ENCODE results near the gene CFAP157. TPM values are rescaled to one million over a fixed set of nuclear protein-coding genes. Genes with fewer than 3 reads are reported as not detected.

Gene CFAP157
- polyA plus RNA-seq, 1 experiment, result not detected

- Histone ChIP-seq H3K4me3 (ENCODE audit: low read depth, low read length) (no peak overlapping the region), H3K36me3 (ENCODE audit: control insufficient read depth, insufficient read depth, low read length) (no peaks in the 10 kb centered on the region), H3K27me3 (ENCODE audit: control insufficient read depth, insufficient read depth, low read length) (no peaks in the 10 kb centered on the region)
- ChIA-PET CTCF (interaction anchor here (0.8 kb wide), 1 partner anchor 16 kb away, joined by 4 read pairs; no protein-coding TSS in a partner anchor), POLR2A (no interaction called here)
- no peak for TF ChIP-seq CTCF (IDR thresholded peaks at IDR 0.05; ENCODE audit: insufficient read depth, low read depth, low read length)
- no peak for DNase-seq (ENCODE audit: low read depth)
Observed at GRCh38 chr9:127711226-127711701, 4.5 kb downstream of the CFAP157 start.

- H3K36me3 ChIP-seq (ENCODE audit: control insufficient read depth, insufficient read depth, low read length), result no peaks in the 10 kb centered on the region
- TF ChIP-seq CTCF (IDR thresholded peaks at IDR 0.05; ENCODE audit: insufficient read depth, low read depth, low read length), result no peak
- CTCF ChIA-PET, result interaction anchor here (0.8 to 4.6 kb wide), 2 partner anchors 17 to 23 kb away, joined by 4 to 20 read pairs; partner anchors contain the start of gene TOR2A
- DNase-seq (ENCODE audit: low read depth), result no peak
- no peak overlapping the region for H3K4me3 ChIP-seq (ENCODE audit: low read depth, low read length)
- POLR2A ChIA-PET, result no interaction called here
- no peaks in the 10 kb centered on the region for H3K27me3 ChIP-seq (ENCODE audit: control insufficient read depth, insufficient read depth, low read length)
Observed at GRCh38 chr9:127711831-127712274, 5.1 kb downstream of the CFAP157 start.

GRCh38 chr9:127712371-127712770 lies 5.6 kb downstream of the CFAP157 start:
- H3K27me3 ChIP-seq (ENCODE audit: control insufficient read depth, insufficient read depth, low read length), result no peaks in the 10 kb centered on the region
- POLR2A ChIA-PET, result no interaction called here
- TF ChIP-seq CTCF (IDR thresholded peaks at IDR 0.05; ENCODE audit: insufficient read depth, low read depth, low read length), result no peak
- no peak for DNase-seq (ENCODE audit: low read depth)
- CTCF ChIA-PET, result interaction anchor here (4.6 kb wide), 1 partner anchor 22 kb away, joined by 20 read pairs; the partner anchor contains the start of gene TOR2A
- H3K36me3 ChIP-seq (ENCODE audit: control insufficient read depth, insufficient read depth, low read length), result no peaks in the 10 kb centered on the region
- no peak overlapping the region for H3K4me3 ChIP-seq (ENCODE audit: low read depth, low read length)

- H3K4me3 ChIP-seq (ENCODE audit: low read depth, low read length), result no peak overlapping the region
- ChIA-PET CTCF (interaction anchor here (1.5 to 4.6 kb wide), 2 partner anchors 12 to 22 kb away, joined by 4 to 20 read pairs; partner anchors contain the start of gene TOR2A), POLR2A (no interaction called here)
- DNase-seq (ENCODE audit: low read depth), result no peak
- no peak for TF ChIP-seq CTCF (IDR thresholded peaks at IDR 0.05; ENCODE audit: insufficient read depth, low read depth, low read length)
- H3K36me3 ChIP-seq (ENCODE audit: control insufficient read depth, insufficient read depth, low read length), result no peaks in the 10 kb centered on the region
- no peaks in the 10 kb centered on the region for H3K27me3 ChIP-seq (ENCODE audit: control insufficient read depth, insufficient read depth, low read length)
Observed at GRCh38 chr9:127712867-127713266, 6.1 kb downstream of the CFAP157 start.

GRCh38 chr9:127714020-127714750 lies 7.4 kb downstream of the CFAP157 start:
- no peak for DNase-seq (ENCODE audit: low read depth)
- TF ChIP-seq CTCF (IDR thresholded peaks at IDR 0.05; ENCODE audit: insufficient read depth, low read depth, low read length), result no peak

More at GRCh38 chr9:127714020-127714750, 7.4 kb downstream of the CFAP157 start:
- CTCF ChIA-PET, result interaction anchor here (1.5 to 4.6 kb wide), 2 partner anchors 11 to 21 kb away, joined by 4 to 20 read pairs; partner anchors contain the start of gene TOR2A
- H3K36me3 ChIP-seq (ENCODE audit: control insufficient read depth, insufficient read depth, low read length), result no peaks in the 10 kb centered on the region
- peak overlapping the region; percentile 87 for H3K4me3 ChIP-seq (ENCODE audit: low read depth, low read length)
- POLR2A ChIA-PET, result no interaction called here
- no peaks in the 10 kb centered on the region for H3K27me3 ChIP-seq (ENCODE audit: control insufficient read depth, insufficient read depth, low read length)
